HG03432 (cell line): ENCODE measurements around the gene RHBDD3.

Experiments used
- ATAC-seq: cut with Tn5 transposase; IDR thresholded peaks from one replicate; pipeline ENCODE4 v1.9.1; 2021; ENCODE audit warnings: mild to moderate bottlenecking, moderate library complexity; ENCODE audit not compliant: unreplicated experiment

Gene RHBDD3

DNA sequence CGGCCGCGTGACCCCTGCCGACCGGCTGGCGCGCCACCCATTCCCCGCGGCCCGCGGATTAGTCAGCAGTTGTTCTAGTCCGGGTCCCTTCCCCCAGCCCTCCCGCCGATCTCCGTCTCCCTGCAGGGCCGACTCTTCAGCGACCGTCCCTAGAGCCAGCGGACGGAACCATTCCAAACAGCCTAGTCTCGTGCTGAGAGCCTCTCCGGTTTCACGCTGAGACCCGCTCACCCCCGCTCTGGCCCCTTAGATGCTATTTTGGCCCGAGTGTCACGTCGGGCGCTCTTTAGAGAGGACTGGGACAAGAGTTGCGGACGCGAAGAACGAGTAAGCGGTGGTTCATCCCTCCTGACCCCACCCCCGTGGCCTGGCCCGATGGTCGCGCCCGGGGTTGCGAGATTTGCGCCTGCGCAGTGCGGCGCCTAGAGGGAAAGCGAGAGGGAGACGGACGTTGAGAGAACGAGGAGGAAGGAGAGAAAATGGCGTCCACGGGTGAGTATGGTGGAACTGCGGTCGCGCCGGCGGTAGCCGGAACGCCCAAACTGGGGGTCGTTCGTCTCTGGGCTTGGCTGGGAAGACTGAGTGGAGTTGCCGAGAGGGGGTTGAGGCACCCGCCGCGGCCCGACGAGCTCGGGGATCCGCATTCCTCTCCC, at the start of gene RHBDD3, which contains the start of gene EWSR1:
Gene RHBDD3, minus strand, starts transcription at position 124 of the 653 bp plus-strand sequence. CDS start 2,355 bp downstream, outside the sequence.
Gene EWSR1, plus strand, starts transcription at position 411 of the 653 bp plus-strand sequence. Its CDS starts 69 bp downstream, at position 480.
- ATAC-seq = peak; percentile 82

DNA sequence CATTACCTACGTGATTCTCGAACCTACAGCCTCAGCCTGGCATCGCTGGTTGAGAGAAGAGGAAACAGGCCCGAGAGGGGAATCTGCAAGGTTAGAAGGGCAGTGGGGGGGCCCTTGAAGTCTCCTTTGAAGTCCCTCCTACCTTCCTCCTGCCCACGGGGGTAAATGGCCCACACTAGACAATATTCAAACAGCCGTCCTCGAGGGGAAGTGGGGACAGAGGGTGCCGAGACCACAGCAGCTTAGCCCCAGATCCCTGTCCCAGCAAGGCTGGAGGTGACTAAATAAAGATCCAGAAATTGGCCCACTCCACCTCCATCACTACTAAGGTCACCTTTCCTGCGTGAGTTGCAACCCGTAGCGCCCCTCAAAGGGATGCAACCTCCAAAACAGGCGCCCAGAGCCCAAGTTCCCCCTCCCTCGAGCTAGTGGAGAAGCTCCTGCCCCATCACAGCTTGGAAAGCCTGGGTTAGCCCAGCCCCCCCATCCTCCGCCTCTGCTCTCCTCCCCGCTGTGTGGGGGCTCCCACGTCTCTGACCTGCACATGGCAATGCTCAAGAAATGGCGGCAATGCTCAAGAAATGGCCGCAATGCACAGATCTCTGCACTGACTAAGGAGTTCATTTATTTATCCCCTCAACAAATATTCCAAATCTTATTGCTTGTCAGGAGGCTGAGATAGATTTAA, 48.5 kb upstream of the RHBDD3 start:
- no peak for ATAC-seq

DNA sequence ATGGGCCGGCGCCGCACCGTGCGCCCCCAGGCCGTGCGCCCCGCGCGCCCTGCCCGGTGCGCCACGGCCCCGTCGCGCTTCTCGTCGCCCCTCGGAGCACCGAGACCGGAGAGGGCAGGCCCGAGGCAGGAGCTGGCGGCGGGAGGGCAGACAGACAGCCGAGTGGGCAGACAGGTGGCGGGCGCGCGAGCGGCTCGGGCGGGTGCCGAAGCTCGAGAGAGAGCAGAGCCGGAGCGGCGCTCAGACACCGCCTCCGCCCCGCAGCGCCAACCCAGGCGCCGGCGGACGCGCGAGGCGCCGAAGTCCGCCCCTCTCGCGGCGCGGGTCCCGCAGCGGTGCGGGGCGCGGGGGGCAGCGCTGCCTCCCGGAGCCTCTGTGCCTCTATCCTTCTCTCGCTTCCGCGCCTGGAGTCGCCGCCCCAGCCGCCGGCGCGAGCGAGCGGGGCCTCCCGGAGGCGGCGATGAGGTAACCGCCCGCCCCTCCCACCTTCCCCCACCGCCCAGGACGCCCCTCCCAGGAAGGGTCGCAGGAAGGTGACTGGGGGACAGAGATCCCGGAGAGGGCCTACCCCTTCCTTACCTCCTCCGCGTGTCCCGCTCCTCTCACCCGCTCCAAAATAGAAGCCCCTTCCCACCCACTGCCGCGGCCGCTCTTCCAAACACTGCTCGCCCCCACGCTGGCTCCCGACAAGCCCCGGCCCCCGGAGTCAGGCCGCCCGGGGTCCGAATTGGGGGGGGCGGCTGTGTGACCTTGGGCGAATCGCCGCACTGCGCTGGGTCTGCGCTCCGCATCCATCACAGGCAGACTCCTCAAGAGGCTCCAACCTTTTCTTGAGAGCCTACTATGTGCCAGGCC, 47.7 kb upstream of the RHBDD3 start, which contains the start of gene RASL10A:
Gene RASL10A, minus strand, starts transcription at position 412 of the 855 bp plus-strand sequence. CDS start 451 bp downstream, outside the sequence.
- ATAC-seq = no peak

DNA sequence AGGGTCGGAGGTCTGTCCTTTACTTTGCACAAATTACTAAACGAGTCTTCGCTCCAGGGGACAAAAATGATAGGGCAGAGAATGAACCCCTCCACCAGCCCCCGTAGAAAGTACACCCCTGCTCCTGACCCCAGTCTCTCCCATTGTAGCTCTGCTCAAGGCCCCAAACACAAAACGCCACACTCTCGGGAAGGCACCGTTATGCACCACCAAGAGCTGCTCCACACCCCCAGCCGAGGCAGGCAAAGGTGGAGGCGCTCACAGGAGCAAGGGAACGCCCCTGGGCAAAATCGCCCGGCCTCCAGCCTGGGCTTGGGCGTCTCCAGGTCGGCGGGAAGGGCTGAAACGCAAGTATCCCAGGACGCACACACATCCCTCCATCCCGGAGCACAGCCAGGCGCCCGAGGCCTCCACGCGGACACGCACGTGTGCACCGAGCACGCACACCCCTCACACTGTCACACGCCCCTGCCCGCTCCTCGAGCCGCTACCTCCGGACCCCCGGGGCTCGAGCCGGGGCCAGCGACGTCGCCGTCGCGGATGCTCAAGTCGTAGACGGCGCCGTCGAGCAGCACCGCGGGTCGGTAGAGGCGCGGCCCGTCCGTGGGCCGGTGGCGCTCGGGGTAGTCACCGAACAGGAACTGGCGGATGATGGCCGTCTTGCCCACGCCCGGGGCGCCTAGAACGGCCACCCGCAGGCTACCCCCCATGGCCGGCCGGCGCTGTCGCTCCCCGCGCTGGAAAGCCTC, 46.9 kb upstream of the RHBDD3 start:
- no peak for ATAC-seq

DNA sequence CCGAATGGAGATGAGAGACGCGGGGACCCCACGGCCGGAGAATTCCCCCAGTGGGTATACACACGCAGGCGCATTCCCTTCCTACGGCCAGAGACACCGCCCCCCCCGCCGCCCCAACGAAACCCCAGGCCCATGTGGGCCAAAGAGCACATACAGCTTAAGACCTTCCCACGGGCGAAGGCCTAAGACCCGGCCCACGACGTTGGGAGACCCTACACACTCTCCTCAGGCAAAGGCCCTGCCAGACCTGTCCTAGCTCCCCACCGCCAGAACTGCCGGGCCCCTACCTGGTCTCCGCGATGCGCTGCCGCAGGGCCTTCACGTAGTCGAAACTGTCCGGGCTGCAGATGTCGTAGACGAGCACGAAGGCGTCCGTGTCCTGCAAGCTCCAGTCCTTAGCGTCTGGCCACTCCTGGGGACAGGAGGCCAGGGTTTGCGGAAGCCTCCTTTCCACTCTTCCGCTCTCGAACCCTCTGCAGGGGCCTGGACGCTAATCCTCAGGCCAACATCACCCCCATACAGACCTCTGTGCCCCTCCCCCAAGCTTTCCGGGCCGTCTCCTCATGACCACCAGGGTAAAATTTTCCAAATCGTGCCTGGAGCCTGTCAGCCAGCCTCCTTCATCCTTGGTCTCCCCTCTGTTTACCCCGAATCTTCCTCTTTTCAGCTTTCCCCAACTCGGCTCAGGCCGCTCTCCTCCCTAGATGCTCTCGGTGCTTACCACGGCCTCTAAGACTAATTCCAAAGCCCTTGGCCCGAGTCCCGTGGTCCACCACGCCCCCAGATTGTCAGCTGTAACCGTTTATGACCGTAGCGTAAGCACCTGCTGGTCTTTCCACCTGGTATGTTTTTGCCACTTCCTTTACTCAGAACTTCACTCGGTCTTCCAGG, 46.0 kb upstream of the RHBDD3 start:
- no peak for ATAC-seq

DNA sequence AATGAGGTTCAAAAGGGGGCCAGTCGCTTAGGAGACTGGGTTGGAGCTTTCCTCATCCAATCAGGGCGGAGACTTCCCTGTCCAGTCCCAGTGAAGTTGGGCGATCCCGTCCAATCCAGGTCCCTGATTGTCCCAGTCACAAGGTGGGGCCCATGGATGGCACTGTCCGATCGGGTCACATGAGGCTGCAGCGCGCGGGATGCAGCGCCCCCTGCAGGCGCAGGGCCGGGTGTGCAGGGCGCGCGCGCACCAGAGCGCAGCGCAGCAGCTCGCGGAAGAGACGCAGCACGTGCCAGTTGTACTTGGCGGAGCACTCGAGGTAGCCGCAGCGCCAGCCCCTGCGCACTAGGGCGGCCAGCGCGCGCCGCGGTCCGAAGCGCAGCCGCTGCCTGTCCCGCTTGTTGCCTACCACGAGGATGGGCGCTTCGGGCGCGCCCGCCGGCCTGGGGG, 45.4 kb upstream of the RHBDD3 start:
- no peak for ATAC-seq

DNA sequence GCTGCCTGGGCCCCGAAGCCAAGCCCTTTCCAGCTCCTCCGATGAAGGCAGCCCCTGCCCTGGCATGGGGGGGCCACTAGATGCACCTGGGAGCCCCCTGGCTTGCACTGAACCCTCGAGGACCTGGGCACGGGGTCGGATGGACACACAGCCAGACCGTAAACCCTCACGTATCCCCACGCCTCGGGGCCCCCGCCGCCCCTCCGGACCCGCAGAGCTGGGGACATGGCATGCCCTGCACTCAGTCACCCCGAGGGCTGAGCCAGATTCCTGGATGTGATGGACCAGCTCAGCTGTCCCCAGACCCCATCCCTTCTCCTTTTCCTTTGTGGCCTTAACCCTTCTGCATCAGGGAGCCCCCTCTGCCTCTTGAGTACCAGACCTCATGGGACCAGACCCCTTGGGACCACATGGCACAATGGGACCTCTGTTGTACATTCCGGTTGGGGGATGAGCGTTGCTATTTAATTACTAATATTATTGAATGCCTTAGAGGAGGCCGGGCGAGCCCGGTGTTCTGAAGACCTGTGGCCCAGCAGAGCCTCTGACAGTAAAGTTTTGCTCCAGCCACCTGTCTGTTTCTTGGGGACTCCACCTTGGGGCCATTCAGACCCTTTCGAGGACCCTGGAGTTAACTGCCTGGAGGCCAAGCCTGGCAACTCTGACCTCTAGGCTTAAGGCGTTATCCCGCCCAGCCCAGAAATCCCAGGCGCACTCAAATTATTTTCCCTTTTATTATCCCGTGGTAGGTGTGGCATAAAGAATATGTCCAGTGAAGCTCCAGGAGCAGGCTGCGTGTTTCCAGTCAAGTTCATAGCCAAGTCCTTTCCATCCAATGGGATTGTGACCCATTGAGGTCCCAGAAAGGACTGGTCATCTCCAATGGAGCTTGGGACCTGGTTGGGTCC, 44.7 kb upstream of the RHBDD3 start:
- no peak for ATAC-seq

DNA sequence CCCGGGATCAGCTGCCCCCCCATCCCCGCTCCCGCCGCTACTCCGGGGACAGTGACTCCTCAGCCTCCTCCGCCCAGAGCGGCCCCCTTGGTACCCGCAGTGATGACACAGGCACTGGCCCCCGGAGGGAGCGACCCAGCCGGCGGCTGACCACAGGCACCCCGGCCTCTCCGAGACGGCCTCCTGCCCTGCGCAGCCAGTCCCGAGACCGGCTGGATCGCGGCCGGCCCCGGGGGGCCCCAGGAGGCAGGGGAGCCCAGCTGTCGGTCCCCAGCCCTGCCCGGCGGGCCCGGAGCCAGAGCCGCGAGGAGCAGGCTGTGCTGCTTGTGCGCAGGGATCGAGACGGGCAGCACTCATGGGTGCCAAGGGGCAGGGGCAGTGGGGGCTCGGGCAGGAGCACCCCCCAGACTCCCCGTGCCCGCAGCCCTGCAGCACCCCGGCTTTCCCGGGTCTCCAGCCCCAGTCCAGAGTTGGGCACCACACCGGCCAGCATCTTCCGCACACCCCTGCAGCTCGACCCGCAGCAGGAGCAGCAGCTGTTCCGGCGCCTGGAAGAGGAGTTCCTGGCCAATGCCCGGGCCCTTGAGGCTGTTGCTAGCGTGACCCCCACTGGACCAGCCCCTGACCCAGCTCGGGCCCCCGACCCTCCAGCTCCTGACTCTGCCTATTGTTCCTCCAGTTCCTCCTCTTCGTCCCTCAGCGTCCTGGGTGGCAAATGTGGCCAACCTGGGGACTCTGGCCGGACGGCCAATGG, 43.9 kb upstream of the RHBDD3 start:
- ATAC-seq = no peak

DNA sequence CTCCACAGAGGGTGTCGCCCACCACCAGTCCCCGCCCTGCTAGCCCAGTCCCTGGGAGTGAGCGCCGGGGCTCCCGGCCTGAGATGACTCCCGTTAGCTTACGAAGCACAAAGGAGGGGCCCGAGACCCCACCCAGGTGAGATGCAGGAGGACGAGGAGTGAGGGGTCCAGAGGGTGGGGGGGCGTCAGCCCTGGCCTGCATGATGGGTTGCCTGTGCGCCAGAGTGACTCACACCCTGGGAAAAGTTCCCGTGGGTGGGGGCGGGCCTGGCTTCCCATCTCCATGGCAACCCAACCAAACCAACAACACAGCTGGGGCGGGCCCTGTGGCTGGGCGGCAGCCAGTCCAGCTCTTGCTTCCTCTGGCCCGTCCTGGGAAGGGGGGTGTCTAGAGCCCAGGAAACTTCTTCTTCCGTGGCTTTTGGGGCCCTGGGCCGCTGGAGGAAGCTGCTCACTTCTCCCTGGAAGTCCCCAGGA, 43.1 kb upstream of the RHBDD3 start:
- no peak for ATAC-seq

DNA sequence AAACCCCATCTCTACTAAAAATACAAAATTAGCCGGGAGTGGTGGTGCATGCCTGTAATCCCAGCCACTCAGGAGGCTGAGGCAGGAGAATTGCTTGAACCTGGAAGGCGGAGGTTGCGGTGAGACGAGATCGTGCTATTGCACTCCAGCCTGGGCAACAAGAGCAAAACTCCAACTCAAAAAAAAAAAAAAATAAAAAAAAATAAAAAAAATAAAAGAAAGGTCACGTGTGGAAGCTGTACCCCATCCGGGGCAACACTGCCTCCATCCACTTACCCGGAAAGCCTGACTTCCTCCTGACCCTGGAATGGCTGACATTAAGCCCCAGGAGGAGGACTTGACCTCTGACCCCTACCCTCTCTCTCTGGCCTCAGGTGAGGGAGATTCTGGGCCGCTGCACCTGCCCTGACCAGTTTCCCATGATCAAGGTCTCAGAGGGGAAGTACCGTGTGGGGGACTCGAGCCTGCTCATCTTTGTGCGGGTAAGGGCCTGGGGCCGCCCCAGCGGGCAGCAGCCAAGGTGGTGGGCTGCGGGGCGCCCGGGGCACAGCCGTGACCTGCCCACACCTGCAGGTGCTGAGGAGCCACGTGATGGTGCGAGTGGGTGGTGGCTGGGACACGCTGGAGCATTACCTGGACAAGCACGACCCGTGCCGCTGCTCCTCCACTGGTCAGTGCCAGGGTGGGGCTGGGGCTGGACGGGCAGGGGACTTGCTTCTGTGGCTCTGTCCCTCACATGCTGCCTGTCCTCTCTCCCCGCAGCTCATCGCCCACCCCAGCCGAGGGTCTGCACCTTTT, 42.5 kb upstream of the RHBDD3 start:
- ATAC-seq = no peak

DNA sequence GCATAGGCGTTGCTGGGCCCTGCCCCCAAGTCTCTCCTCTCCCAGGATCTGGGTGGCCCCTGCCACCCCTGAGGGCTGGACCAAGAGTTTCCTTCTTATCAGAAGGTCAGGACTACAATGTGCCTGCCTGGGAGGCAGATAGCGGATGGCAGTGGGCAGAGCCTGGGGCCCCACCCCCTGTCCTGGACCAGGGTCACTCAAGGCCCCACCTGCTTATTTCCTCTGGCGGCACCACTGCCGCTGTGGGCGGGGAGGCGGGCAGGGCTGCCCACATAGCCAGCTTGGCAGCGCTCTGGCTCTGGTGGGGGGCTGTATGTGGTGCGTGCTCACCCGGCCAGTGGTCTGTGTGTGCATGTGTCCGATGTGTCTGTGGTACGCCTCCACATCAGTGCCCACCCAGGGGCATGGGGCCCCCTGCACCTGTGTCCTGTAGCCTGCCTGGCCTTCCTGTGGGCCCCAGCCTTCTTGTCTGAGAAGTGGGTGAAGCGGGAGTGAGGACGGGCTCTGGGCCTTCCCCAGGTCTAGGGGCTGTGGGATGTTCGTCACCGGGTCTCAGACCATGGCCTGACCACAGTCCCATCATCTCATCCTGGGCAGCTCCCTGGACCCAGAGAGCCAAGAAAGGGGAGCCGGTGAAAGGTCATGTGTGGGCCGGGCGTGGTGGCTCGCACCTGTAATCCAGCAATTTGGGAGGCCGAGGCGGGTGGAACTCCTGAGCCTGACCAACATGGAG, 41.7 kb upstream of the RHBDD3 start:
- ATAC-seq = no peak

DNA sequence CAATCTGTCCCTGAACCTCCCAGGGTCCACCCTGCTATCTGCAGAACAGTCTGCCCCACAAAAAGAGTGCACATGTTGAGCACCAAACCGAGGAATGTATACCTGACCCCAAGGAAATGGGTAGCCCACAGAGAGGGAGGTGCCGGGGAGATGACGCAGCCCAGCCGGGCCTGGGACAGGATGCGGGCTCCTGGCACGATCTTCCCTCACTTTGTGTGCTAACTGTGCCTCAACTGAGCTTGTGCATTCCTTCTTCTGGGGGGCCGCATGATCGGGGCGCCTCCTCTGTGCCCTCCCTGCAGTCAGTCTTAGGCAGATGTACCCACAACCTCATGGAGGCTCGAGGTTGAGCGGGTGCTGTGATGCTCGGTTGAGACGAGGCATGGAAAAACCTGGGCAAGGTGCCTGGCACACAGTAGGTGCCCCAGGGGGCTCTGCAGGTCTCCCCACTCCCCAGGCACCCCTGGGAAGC, 41.0 kb upstream of the RHBDD3 start:
- ATAC-seq = no peak

DNA sequence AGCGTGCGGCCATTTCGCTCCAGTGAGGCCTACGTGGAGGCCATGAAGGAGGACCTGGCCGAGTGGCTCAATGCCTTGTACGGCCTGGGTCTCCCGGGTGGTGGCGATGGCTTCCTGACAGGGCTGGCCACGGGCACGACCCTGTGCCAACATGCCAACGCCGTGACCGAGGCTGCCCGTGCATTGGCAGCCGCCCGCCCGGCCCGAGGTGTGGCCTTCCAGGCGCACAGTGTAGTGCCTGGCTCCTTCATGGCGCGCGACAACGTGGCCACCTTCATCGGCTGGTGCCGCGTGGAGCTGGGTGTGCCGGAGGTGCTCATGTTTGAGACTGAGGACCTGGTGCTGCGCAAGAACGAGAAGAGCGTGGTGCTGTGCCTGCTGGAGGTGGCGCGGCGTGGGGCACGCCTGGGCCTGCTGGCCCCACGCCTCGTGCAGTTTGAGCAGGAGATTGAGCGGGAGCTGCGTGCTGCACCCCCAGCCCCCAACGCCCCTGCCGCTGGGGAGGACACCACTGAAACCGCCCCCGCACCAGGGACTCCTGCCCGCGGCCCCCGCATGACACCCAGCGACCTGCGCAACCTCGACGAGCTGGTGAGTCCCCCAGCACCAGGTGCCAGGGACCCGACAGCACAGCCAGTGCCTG, 40.5 kb upstream of the RHBDD3 start:
- ATAC-seq = no peak

DNA sequence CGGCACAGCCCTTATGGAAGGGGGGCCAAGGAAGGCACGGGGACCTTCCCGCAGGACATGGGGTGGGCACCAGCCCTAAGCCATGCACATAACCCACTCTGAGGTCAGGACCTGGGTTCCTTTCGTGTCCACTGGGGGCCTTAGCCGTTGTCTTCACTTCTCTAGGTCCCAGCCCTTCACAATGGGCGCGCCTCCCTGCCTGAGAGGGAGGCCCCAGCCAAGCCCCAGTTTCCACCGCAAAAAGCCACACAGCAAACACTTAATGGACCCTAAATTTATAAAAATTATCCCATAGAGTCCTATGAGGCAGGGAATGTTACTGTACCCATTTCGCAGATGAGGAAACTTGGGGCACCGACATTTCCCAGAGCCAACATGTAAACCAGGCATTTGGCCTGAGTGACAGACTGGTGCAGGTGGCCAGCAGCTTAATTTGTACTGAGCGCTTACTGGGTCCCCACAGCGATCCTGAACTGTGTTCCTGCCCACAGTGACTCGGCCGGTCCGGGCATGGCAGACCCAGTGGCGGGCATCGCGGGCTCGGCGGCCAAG, 39.9 kb upstream of the RHBDD3 start:
- ATAC-seq = no peak

DNA sequence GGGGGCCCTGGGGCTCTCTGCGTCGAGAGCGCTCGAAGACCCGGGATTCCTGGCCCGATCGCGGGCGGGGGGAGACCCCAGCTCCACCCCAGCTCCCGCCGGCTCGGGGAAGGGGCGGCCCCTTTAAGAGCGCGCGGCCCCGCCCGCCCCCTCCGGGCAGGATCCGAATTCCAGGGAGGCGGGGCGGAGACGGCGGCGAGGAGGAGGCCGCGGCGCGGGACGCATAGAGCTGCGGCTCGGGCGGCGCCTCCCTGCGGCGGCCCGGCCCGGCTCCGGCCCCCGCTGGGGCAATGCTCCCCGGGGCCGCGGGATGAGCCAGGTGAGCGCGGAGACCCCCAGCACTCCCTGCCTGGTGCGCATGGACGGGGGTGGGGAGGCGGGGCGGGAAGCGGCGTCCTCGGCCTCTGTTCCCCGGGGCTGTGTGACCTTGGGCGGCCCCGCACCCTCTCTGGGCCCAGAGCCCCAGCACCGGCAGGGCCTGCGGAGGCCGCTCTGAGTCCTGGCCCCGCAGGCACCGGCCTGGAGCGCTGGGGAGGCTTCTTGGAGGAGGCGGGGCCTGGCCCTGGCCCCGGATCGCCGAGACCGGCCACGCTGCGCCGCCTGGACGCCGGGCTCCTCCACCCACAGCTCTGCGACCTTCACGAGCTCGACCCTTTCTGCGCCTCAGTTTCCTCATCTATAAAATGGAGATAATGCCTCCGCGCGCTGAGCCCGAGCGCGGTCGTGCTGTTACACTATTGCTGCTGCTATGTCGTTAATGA, 39.2 kb upstream of the RHBDD3 start:
- no peak for ATAC-seq
